Measurements from ENCODE around the gene PMEPA1.

DNA sequence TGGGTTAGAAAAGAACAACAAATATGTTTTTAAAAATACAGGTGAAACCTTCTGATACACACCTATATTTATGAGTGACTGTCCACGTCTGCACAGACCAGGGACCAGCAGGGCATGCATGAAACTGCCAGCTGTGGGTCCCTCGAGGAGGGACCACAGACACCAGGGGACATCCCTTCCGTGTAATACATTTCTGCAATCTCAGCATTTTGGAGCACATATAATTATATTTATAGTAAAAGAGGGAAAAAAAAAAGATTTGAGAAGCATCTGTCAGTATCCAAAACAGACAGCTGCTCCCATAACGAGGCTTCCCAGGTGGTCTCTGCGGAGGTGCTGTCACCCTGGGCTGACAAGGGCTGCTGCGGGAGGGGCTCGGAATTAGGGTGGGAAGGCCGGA, 40.2 kb downstream of the PMEPA1 start:
- TF ChIP-seq, protein P1, sequence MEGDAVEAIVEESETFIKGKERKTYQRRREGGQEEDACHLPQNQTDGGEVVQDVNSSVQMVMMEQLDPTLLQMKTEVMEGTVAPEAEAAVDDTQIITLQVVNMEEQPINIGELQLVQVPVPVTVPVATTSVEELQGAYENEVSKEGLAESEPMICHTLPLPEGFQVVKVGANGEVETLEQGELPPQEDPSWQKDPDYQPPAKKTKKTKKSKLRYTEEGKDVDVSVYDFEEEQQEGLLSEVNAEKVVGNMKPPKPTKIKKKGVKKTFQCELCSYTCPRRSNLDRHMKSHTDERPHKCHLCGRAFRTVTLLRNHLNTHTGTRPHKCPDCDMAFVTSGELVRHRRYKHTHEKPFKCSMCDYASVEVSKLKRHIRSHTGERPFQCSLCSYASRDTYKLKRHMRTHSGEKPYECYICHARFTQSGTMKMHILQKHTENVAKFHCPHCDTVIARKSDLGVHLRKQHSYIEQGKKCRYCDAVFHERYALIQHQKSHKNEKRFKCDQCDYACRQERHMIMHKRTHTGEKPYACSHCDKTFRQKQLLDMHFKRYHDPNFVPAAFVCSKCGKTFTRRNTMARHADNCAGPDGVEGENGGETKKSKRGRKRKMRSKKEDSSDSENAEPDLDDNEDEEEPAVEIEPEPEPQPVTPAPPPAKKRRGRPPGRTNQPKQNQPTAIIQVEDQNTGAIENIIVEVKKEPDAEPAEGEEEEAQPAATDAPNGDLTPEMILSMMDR (IDR thresholded peaks at IDR 0.05; ENCODE audit: low read depth, low read length, missing input control): no peak
- TF ChIP-seq, protein P2, sequence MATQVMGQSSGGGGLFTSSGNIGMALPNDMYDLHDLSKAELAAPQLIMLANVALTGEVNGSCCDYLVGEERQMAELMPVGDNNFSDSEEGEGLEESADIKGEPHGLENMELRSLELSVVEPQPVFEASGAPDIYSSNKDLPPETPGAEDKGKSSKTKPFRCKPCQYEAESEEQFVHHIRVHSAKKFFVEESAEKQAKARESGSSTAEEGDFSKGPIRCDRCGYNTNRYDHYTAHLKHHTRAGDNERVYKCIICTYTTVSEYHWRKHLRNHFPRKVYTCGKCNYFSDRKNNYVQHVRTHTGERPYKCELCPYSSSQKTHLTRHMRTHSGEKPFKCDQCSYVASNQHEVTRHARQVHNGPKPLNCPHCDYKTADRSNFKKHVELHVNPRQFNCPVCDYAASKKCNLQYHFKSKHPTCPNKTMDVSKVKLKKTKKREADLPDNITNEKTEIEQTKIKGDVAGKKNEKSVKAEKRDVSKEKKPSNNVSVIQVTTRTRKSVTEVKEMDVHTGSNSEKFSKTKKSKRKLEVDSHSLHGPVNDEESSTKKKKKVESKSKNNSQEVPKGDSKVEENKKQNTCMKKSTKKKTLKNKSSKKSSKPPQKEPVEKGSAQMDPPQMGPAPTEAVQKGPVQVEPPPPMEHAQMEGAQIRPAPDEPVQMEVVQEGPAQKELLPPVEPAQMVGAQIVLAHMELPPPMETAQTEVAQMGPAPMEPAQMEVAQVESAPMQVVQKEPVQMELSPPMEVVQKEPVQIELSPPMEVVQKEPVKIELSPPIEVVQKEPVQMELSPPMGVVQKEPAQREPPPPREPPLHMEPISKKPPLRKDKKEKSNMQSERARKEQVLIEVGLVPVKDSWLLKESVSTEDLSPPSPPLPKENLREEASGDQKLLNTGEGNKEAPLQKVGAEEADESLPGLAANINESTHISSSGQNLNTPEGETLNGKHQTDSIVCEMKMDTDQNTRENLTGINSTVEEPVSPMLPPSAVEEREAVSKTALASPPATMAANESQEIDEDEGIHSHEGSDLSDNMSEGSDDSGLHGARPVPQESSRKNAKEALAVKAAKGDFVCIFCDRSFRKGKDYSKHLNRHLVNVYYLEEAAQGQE (IDR thresholded peaks at IDR 0.05): no peak
- TF ChIP-seq RAD21 (IDR thresholded peaks at IDR 0.05) (no peak), HNF4A (conservative IDR thresholded peaks at IDR 0.05) (no peak), EGR1 (IDR thresholded peaks at IDR 0.05; ENCODE audit: low read depth in 2 of 2) (no peak), YY1 (IDR thresholded peaks at IDR 0.05) (no peak), GABPA (IDR thresholded peaks at IDR 0.05 in 1 of 2, conservative IDR thresholded peaks at IDR 0.05 in 1 of 2) (no peak), JUND (IDR thresholded peaks at IDR 0.05) (no peak), TAF1 (conservative IDR thresholded peaks at IDR 0.05) (no peak), FOXA2 (IDR thresholded peaks at IDR 0.05) (no peak), NR2F2 (IDR thresholded peaks at IDR 0.05) (no peak), FOXA1 (IDR thresholded peaks at IDR 0.05) (no peak)
- TF ChIP-seq, protein P3, sequence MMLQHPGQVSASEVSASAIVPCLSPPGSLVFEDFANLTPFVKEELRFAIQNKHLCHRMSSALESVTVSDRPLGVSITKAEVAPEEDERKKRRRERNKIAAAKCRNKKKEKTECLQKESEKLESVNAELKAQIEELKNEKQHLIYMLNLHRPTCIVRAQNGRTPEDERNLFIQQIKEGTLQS (IDR thresholded peaks at IDR 0.05): no peak
- TF ChIP-seq, protein P4, sequence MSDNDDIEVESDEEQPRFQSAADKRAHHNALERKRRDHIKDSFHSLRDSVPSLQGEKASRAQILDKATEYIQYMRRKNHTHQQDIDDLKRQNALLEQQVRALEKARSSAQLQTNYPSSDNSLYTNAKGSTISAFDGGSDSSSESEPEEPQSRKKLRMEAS (IDR thresholded peaks at IDR 0.05): no peak
